Measurements from ENCODE around the gene RER1. TPM values are rescaled to one million over a fixed set of nuclear protein-coding genes. Genes with fewer than 3 reads are reported as not detected.

The RER1 gene
- total RNA-seq, 2 donors from 2014 or later, result 114 TPM

DNA sequence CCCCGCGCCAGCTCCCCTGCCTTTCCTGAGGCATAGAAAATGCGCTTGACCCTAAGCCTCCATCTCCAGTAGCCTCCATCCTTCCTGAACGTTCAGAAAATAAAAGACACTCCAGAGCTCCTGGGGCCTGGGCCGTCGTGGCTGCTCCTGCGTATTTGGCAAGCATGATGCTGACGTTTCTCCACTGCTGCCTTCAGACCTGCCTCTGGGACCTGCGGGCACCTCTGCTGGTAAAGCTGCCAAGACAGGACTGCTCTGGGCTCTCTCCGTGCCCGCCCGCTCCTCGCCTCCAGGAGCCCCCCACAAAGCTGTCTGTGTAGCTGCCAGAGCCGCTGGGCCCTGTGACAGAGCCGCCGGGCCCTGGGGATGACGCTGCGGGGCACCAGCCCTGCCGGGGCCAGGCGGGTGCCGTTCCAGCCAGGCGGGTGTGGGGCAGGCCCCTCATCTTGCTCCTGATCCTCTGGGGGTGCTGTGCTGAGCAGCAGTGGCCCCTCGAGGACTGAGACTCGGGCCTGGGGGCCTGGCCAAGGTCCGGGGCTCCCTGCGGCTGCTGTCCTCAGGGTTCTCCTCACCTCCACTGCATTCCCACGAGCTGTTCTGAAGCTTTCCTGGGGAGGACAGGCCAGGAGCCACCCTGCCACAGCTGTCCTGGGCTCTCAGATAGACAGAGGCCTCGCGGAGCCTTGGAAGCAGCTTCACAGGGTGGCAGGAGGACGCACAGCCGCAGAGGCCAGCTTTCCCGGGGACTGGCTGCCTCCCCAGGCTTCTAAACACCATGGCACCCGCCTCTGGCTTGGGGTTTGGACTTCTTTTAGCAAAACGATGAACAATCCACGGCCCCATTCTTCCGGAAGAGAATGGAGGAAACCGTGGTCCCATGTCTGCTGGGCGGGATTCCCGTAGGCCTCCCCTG is 48.4 kb upstream of the RER1 start:
- H3K27me3 Mint-ChIP-seq (ENCODE audit: insufficient read depth), result no peaks in the 10 kb centered on the region
- TF ChIP-seq CTCF (conservative IDR thresholded peaks at IDR 0.05), result no peak
- 90 to 91% methylated on average over 28 to 39 of the region's 39 CpGs for WGBS, 2 experiments (ENCODE audit: insufficient coverage in 1 of 2, insufficient read length in 1 of 2)

DNA sequence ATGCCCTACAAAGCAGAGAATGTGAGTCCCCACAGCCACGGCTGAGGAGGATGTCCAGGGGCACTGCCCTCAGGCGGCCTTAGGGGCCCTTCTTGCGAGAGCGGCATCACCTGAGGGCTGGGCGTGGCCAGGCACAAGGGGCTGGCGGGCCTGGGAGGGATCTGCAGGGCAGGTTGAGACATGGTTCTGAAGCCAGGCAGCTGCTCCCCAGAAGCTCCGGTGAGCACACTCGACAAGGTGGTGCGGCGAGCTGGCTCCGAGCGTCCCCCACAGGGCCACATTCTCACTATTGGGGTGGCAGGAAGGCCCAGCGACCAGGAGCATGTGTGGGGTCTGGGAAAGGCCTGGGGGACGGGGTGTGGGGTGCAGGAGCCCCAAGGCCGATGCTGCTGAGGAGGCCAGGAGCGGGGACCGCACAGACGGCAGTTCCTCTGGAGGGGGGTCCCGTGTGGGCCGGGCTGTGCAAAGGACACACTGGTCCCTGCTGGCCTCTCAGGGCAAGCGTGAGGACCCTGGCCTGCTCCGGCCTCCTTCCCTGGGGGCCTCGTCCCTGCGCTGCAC is 47.4 kb upstream of the RER1 start:
- Mint-ChIP-seq H3K4me1 (no peaks in the 10 kb centered on the region), H3K27me3 (ENCODE audit: insufficient read depth) (no peaks in the 10 kb centered on the region), H3K9me3 (no peaks in the 10 kb centered on the region), H3K4me3 (no peak overlapping the region), H3K36me3 (ENCODE audit: low read depth) (no peaks in the 10 kb centered on the region), H3K27ac (no peak overlapping the region)
- 91 to 96% methylated on average over 15 to 24 of the region's 24 CpGs for WGBS, 2 experiments (ENCODE audit: insufficient coverage in 1 of 2, insufficient read length in 1 of 2)
- no peak for TF ChIP-seq CTCF (conservative IDR thresholded peaks at IDR 0.05)
- no peak overlapping the region for H3K4me3 ChIP-seq (ENCODE audit: low read length)
- no peak overlapping the region for H3K27ac ChIP-seq (ENCODE audit: low read depth, low read length)
- no peaks in the 10 kb centered on the region for H3K9me3 ChIP-seq (ENCODE audit: control insufficient read depth, low read length)
- DNase-seq, result no peak
- no peaks in the 10 kb centered on the region for H3K36me3 ChIP-seq (ENCODE audit: control insufficient read depth, insufficient read depth, low read length)
- H3K27me3 ChIP-seq (ENCODE audit: control insufficient read depth, insufficient read depth, low read length, poor library complexity, severe bottlenecking), result no peaks in the 10 kb centered on the region
- H3K9ac ChIP-seq (ENCODE audit: extremely low read depth, low read length, poor library complexity, severe bottlenecking), result no peak overlapping the region
- no peaks in the 10 kb centered on the region for H3K4me1 ChIP-seq (ENCODE audit: control insufficient read depth, insufficient read depth, low read length)

More for the DNA sequence above, 48.4 kb upstream of the RER1 start:
- H3K27me3 ChIP-seq (ENCODE audit: control insufficient read depth, insufficient read depth, low read length, poor library complexity, severe bottlenecking), result no peaks in the 10 kb centered on the region
- no peaks in the 10 kb centered on the region for H3K9me3 Mint-ChIP-seq
- no peak overlapping the region for H3K9ac ChIP-seq (ENCODE audit: extremely low read depth, low read length, poor library complexity, severe bottlenecking)
- no peak overlapping the region for H3K27ac ChIP-seq (ENCODE audit: low read depth, low read length)
- no peak overlapping the region for H3K4me3 Mint-ChIP-seq
- no peak overlapping the region for H3K4me3 ChIP-seq (ENCODE audit: low read length)
- no peaks in the 10 kb centered on the region for H3K4me1 ChIP-seq (ENCODE audit: control insufficient read depth, insufficient read depth, low read length)
- no peaks in the 10 kb centered on the region for H3K36me3 Mint-ChIP-seq (ENCODE audit: low read depth)
- H3K27ac Mint-ChIP-seq, result no peak overlapping the region
- no peak for DNase-seq
- no peaks in the 10 kb centered on the region for H3K9me3 ChIP-seq (ENCODE audit: control insufficient read depth, low read length)
- H3K36me3 ChIP-seq (ENCODE audit: control insufficient read depth, insufficient read depth, low read length), result no peaks in the 10 kb centered on the region
- no peaks in the 10 kb centered on the region for H3K4me1 Mint-ChIP-seq

DNA sequence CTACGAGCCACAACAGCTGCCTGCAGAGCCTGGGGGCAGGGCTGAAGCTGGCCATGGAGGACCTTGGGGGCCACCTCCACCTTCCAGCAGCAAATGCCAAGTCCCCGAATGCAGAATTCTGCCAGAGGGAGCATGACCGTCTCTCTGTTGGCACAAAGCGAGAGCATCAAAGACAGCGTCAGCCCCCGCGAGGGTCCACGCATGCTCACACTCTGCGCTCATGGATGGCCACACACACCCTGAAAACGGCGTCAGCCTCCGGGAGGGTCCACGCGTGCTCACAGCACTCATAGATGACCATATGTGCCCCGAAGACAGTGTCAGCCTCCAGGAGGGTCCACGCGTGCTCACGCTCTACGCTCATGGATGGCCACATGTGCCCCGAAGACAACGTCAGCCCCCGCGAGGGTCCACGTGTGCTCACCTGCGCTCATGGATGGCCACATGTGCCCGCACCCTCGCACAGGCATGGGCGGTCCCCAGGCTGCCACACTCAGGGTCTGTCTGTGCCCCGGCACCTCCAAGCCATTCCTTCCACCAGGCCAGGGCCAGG is 46.8 kb upstream of the RER1 start:
- Mint-ChIP-seq H3K4me1 (no peaks in the 10 kb centered on the region), H3K27me3 (ENCODE audit: insufficient read depth) (no peaks in the 10 kb centered on the region), H3K9me3 (no peaks in the 10 kb centered on the region), H3K27ac (no peak overlapping the region), H3K4me3 (no peak overlapping the region), H3K36me3 (ENCODE audit: low read depth) (no peaks in the 10 kb centered on the region)
- no peak for DNase-seq
- H3K9me3 ChIP-seq (ENCODE audit: control insufficient read depth, low read length), result no peaks in the 10 kb centered on the region
- no peaks in the 10 kb centered on the region for H3K36me3 ChIP-seq (ENCODE audit: control insufficient read depth, insufficient read depth, low read length)
- TF ChIP-seq CTCF (conservative IDR thresholded peaks at IDR 0.05), result no peak
- H3K4me1 ChIP-seq (ENCODE audit: control insufficient read depth, insufficient read depth, low read length), result no peaks in the 10 kb centered on the region
- H3K9ac ChIP-seq (ENCODE audit: extremely low read depth, low read length, poor library complexity, severe bottlenecking), result no peak overlapping the region
- no peak overlapping the region for H3K27ac ChIP-seq (ENCODE audit: low read depth, low read length)
- no peak overlapping the region for H3K4me3 ChIP-seq (ENCODE audit: low read length)
- H3K27me3 ChIP-seq (ENCODE audit: control insufficient read depth, insufficient read depth, low read length, poor library complexity, severe bottlenecking), result no peaks in the 10 kb centered on the region
- WGBS, 2 experiments (ENCODE audit: insufficient coverage in 1 of 2, insufficient read length in 1 of 2), result 95% methylated on average over 20 to 29 of the region's 29 CpGs
